HCT116 (cell line): ENCODE measurements around the gene ACLY. TPM values are rescaled to one million over a fixed set of nuclear protein-coding genes. Genes with fewer than 3 reads are reported as not detected.

Experiments
- ATAC-seq: fragments of 200-7000 bp; cut with Tn5 transposase; 2 replicates; pipeline ENCODE4 v1.9.1; 2020; ENCODE audit warnings: mild to moderate bottlenecking, moderate library complexity
- BruUV-seq: library from RNA; stranded (reverse); fragments of 400-500 nt; replicated peaks from 2 replicates; lab custom pipeline; 2021; lab: Mats Ljungman, UMichigan
- CTCF ChIA-PET: fragments of 300-600 bp; sonication (Branson Sonifier 250); formaldehyde crosslinking; loops from one replicate; lab custom pipeline; 2021; ENCODE audit warnings: antibody characterized with exemption; lab: Charles Lee
- POLR2A ChIA-PET: fragments of 300-600, 350-600 bp; sonication (Branson Sonifier 250); formaldehyde crosslinking; loops from one replicate; lab custom pipeline; 2021; ENCODE audit warnings: antibody characterized with exemption; lab: Charles Lee
- RAD21 ChIA-PET, 2 experiments: fragments of 300-600 bp; sonication (Branson Sonifier 250); formaldehyde crosslinking; loops; one replicate each; lab custom pipeline; 2023; ENCODE audit warnings: low total read pairs in 2 of 2; ENCODE audit not compliant: uncharacterized antibody in 2 of 2, unreplicated experiment in 2 of 2, low non-redundant PET in 1 of 2; lab: Charles Lee
- DNase-seq: peaks from one replicate; pipeline ENCODE4 v3.0.0-alpha.2; 2010; ENCODE audit warnings: low read depth, low spot score
- H2AFZ ChIP-seq: fragments of 200-600 bp; shearing (Covaris generic), sonication (generic); 2 replicates; pipeline ENCODE4 v1.6.1; 2017; ENCODE audit warnings: low read depth, mixed run types, mixed read lengths, antibody characterized with exemption, low read length; ENCODE audit not compliant: poor library complexity, severe bottlenecking
- H3K27ac ChIP-seq: 2 replicates; pipeline ENCODE4 v1.5.1; 2012; ENCODE audit warnings: low read depth, low read length
- H3K27me3 ChIP-seq: fragments of 200-600 bp; sonication (generic); 2 replicates; pipeline ENCODE4 v1.6.1; 2016; ENCODE audit warnings: mixed run types, low read length, mixed read lengths; ENCODE audit not compliant: insufficient read depth
- H3K36me3 ChIP-seq, 2 experiments: fragments of 200-500 bp in 1 of 2; fragments of 200-600 bp in 1 of 2; sonication (Bioruptor generic) in 1 of 2; sonication (generic) in 1 of 2; 2 replicates each; pipeline versions ENCODE4 v1.5.1 to v1.6.1; 2014 to 2016; ENCODE audit warnings: low read length in 2 of 2, inconsistent platforms in 1 of 2, mixed read lengths in 1 of 2, mixed run types in 1 of 2; ENCODE audit not compliant: insufficient read depth in 2 of 2, control insufficient read depth in 1 of 2
- H3K4me1 ChIP-seq, 2 experiments: fragments of 200-600 bp in 1 of 2; sonication (generic) in 1 of 2; 2 replicates each; pipeline versions ENCODE4 v1.5.1 to v1.6.1; 2012 to 2017; ENCODE audit warnings: low read length in 2 of 2, inconsistent platforms in 1 of 2, mild to moderate bottlenecking in 1 of 2, mixed read lengths in 1 of 2, mixed run types in 1 of 2, moderate library complexity in 1 of 2; ENCODE audit not compliant: insufficient read depth in 2 of 2, control insufficient read depth in 1 of 2
- H3K4me2 ChIP-seq: fragments of 200-600 bp; sonication (generic); 2 replicates; pipeline ENCODE4 v1.6.1; 2017; ENCODE audit warnings: mixed run types, low read length, mixed read lengths
- H3K4me3 ChIP-seq, 2 experiments: fragments of 200-600 bp in 1 of 2; sonication (generic) in 1 of 2; replicated peaks in 1 of 2; 2 replicates each; pipeline ENCODE4 v1.5.1; 2011 to 2016; ENCODE audit warnings: low read length in 2 of 2, control low read depth in 1 of 2, low read depth in 1 of 2, mild to moderate bottlenecking in 1 of 2, mixed read lengths in 1 of 2, mixed run types in 1 of 2
- H3K79me2 ChIP-seq: fragments of 200-600 bp; sonication (generic); 2 replicates; pipeline ENCODE4 v1.6.1; 2017; ENCODE audit warnings: mild to moderate bottlenecking, mixed run types, low read length, moderate library complexity, mixed read lengths; ENCODE audit not compliant: insufficient read depth
- H3K9ac ChIP-seq: fragments of 200-600 bp; sonication (generic); 2 replicates; pipeline ENCODE4 v1.6.1; 2016; ENCODE audit warnings: low read length, mixed read lengths
- H3K9me2 ChIP-seq: fragments of 200-600 bp; sonication (generic), shearing (Covaris generic); 2 replicates; pipeline ENCODE4 v1.6.1; 2017; ENCODE audit warnings: mixed run types, mild to moderate bottlenecking, moderate library complexity; ENCODE audit not compliant: insufficient read depth
- H3K9me3 ChIP-seq, 2 experiments: fragments of 200-500 bp in 1 of 2; fragments of 200-600 bp in 1 of 2; sonication (Bioruptor generic) in 1 of 2; sonication (generic) in 1 of 2; 2 replicates each; pipeline ENCODE4 v1.6.1; 2014 to 2017; ENCODE audit warnings: low read length in 2 of 2, mixed read lengths in 2 of 2, inconsistent platforms in 1 of 2, low read depth in 1 of 2, mild to moderate bottlenecking in 1 of 2, mixed run types in 1 of 2, moderate library complexity in 1 of 2; ENCODE audit not compliant: control insufficient read depth in 1 of 2, insufficient read depth in 1 of 2
- H4K20me1 ChIP-seq: fragments of 200-600 bp; sonication (generic), shearing (Covaris generic); 2 replicates; pipeline ENCODE4 v1.6.1; 2017; ENCODE audit warnings: mixed run types, mild to moderate bottlenecking, moderate library complexity; ENCODE audit not compliant: insufficient read depth
- CBX3 ChIP-seq: IDR thresholded peaks from 2 replicates; pipeline ENCODE4 v1.6.1; 2012; ENCODE audit warnings: low read depth
- CEBPB ChIP-seq: IDR thresholded peaks from 2 replicates; pipeline ENCODE4 v1.6.1; 2012; ENCODE audit warnings: low read depth
- CTCF ChIP-seq, 3 experiments: fragments of 200-600 bp in 1 of 3; sonication (generic) in 1 of 3; IDR thresholded peaks in 2 of 3; conservative IDR thresholded peaks in 1 of 3; 2 replicates each; pipeline ENCODE4 v1.5.1; 2012 to 2017; ENCODE audit warnings: low read depth in 2 of 3, low read length in 2 of 3, antibody characterized with exemption in 1 of 3, borderline replicate concordance in 1 of 3, control low read depth in 1 of 3, mild to moderate bottlenecking in 1 of 3, mixed read lengths in 1 of 3, mixed run types in 1 of 3, moderate library complexity in 1 of 3; ENCODE audit not compliant: insufficient read depth in 1 of 3
- EZH2 ChIP-seq: fragments of 200-600 bp; sonication (generic); IDR thresholded peaks from 2 replicates; pipeline ENCODE4 v1.6.1; 2017; ENCODE audit warnings: antibody characterized with exemption, mixed run types
- FOSL1 ChIP-seq: IDR thresholded peaks from 2 replicates; pipeline ENCODE4 v1.6.1; 2012; ENCODE audit warnings: low read depth
- JUND ChIP-seq: IDR thresholded peaks from 2 replicates; pipeline ENCODE4 v1.6.1; 2012
- RAD21 ChIP-seq: IDR thresholded peaks from 2 replicates; pipeline ENCODE4 v1.6.1; 2012; ENCODE audit warnings: low read depth, mild to moderate bottlenecking
- SP1 ChIP-seq: IDR thresholded peaks from 2 replicates; pipeline ENCODE4 v1.6.1; 2012; ENCODE audit warnings: low read depth
- YY1 ChIP-seq: IDR thresholded peaks from 2 replicates; pipeline ENCODE4 v1.6.1; 2011; ENCODE audit warnings: low read length, low read depth, moderate library complexity, mild to moderate bottlenecking; ENCODE audit not compliant: insufficient replicate concordance; ENCODE audit errors: extremely low read depth
- ZFX ChIP-seq: fragments of 450-650 bp; IDR thresholded peaks from 2 replicates; pipeline ENCODE4 v1.6.1; 2017
- ZNF274 ChIP-seq: fragments of 200-500 bp; sonication (Bioruptor generic); IDR thresholded peaks from 2 replicates; pipeline ENCODE4 v1.6.1; 2014; ENCODE audit warnings: mild to moderate bottlenecking, low read depth, low read length, inconsistent platforms
- intact Hi-C: fragments of 100-400 bp; cut with micrococcal nuclease; formaldehyde crosslinking; loops from 2 replicates; pipeline ENCODE4 v1.10.0; 2022
- total RNA-seq: library from RNA; stranded (reverse); gene quantifications from one replicate; pipeline ENCODE4 v1.2.1, GENCODE V29; 2021; ENCODE audit not compliant: unreplicated experiment

Gene ACLY
- total RNA-seq, 1 experiment from 2014 or later: 222 TPM

- no peak for TF ChIP-seq YY1
- TF ChIP-seq CEBPB: no peak
- no peak for TF ChIP-seq SP1
- no peak for TF ChIP-seq RAD21
- no peak for TF ChIP-seq ZFX
- TF ChIP-seq ZNF274: no peak
- no peak for TF ChIP-seq CBX3
- TF ChIP-seq JUND: no peak
- TF ChIP-seq EZH2: no peak
- no peak for TF ChIP-seq CTCF (IDR thresholded peaks at IDR 0.05 in 2 of 3, conservative IDR thresholded peaks at IDR 0.05 in 1 of 3; ENCODE audit: borderline replicate concordance in 1 of 3, insufficient read depth in 1 of 3, low read depth in 2 of 3, low read length in 2 of 3)
Observed at GRCh38 chr17:41942626-41943373, 24.0 kb upstream of the ACLY start (continued).

- no peak overlapping the region for H2AFZ ChIP-seq
- no peaks in the 10 kb centered on the region for H3K36me3 ChIP-seq
- RAD21 ChIA-PET: no interaction called here
- DNase-seq (no peak), ATAC-seq (no peak)
- no peak overlapping the region for H3K9ac ChIP-seq
- H3K9me3 ChIP-seq: no peaks in the 10 kb centered on the region
- no peaks in the 10 kb centered on the region for H4K20me1 ChIP-seq
- POLR2A ChIA-PET: no interaction called here
- no peak for TF ChIP-seq JUND
- no peak for TF ChIP-seq FOSL1
- BruUV-seq: no TSS peak
- intact Hi-C loops: no loop called here
- CTCF ChIA-PET: no interaction called here
- H3K4me1 ChIP-seq: peaks cover 5 to 18% of the 10 kb centered on the region in 2 experiments; a peak in 3 of 4 replicates
- no peak overlapping the region for H3K4me2 ChIP-seq
- H3K9me2 ChIP-seq: no peaks in the 10 kb centered on the region
- no peak overlapping the region for H3K4me3 ChIP-seq
- H3K79me2 ChIP-seq: no peaks in the 10 kb centered on the region
- H3K27ac ChIP-seq: no peak overlapping the region
- no peaks in the 10 kb centered on the region for H3K27me3 ChIP-seq
Observed at GRCh38 chr17:41941168-41941567, 22.4 kb upstream of the ACLY start.
